Measurements from ENCODE around the gene ZBTB5. TPM values are rescaled to one million over a fixed set of nuclear protein-coding genes. Genes with fewer than 3 reads are reported as not detected.

Gene ZBTB5
- total and polyA plus RNA-seq, 2 experiments from 2014 or later: 1.8 to 8.3 TPM

DNA sequence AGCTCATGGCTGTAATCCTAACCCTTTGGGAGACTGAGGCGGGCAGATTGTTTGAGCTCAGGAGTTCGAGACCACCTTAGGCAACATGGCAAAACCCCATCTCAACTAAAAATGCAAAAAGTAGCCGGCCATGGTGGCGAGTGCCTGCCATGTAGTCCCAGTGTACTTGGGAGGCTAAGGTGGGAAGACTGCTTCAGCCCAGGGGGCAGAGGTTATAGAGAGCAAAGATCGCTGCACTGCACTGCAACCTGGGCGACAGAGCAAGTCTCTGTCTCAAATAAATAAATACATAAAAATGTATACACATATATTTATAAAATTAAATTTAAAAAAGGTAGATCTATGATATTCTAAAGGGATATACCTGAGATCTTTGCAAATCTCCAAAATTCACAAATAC is 19.4 kb downstream of the ZBTB5 start:
- Histone ChIP-seq H3F3A (ENCODE audit: insufficient read depth) (no peaks in the 10 kb centered on the region), H3K27me3 (replicated peaks; ENCODE audit: insufficient read depth) (no peaks in the 10 kb centered on the region), H4K20me1 (ENCODE audit: insufficient read depth) (no peaks in the 10 kb centered on the region), H3K4me2 (ENCODE audit: unreplicated experiment) (no peak overlapping the region), H3K9ac (no peak overlapping the region), H2AFZ (no peak overlapping the region), H3K4me1 (ENCODE audit: insufficient read depth) (no peaks in the 10 kb centered on the region), H3K27ac (no peak overlapping the region), H3K79me2 (ENCODE audit: insufficient read depth) (peaks cover 94% of the 10 kb centered on the region), H3K9me2 (ENCODE audit: insufficient read depth) (no peaks in the 10 kb centered on the region), H3K4me3 (no peak overlapping the region), H3K36me3 (ENCODE audit: low read depth) (peaks cover 12% of the 10 kb centered on the region; the same call in 1 of the 2 replicates), H3K9me3 (ENCODE audit: low read depth) (no peaks in the 10 kb centered on the region)
- no peak for TF ChIP-seq EZH2 (IDR thresholded peaks at IDR 0.05; ENCODE audit: insufficient read depth, poor library complexity, severe bottlenecking)
- 93 to 97% methylated on average over 6 of the region's 6 CpGs for WGBS, 2 experiments (ENCODE audit: low coverage in 1 of 2, low lambda C conversion rate in 2 of 2, missing lambda C conversion rate in 2 of 2)
- DNase-seq: no peak
- in situ Hi-C loops (cut with MboI): no loop called here

DNA sequence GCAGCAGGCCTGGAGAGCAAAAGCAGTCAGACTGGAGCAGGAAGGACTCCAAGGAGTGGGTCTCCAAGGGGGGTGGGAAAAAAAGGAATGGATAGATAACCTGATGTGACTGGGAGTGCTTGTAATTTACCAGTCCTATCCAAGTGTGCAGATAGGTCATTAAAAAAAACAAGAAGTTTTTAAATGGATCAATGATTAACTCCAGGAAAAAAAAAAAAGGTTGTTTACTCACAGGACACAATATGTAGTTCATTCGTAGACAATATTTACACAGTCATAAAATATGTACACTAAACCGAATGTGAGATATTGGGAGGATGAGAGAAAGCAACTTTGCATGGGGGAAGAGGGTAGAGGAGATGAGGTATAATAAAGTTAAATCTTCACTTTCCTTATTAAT is 20.4 kb downstream of the ZBTB5 start:
- Histone ChIP-seq H3K4me1 (ENCODE audit: insufficient read depth) (no peaks in the 10 kb centered on the region), H3K36me3 (ENCODE audit: low read depth) (peaks cover 19% of the 10 kb centered on the region), H3K4me2 (ENCODE audit: unreplicated experiment) (no peak overlapping the region), H3K27me3 (replicated peaks; ENCODE audit: insufficient read depth) (no peaks in the 10 kb centered on the region), H3F3A (ENCODE audit: insufficient read depth) (peaks cover under 1% of the 10 kb centered on the region; the same call in 1 of the 2 replicates), H3K4me3 (no peak overlapping the region), H3K9me2 (ENCODE audit: insufficient read depth) (no peaks in the 10 kb centered on the region), H2AFZ (no peak overlapping the region), H3K27ac (no peak overlapping the region), H3K79me2 (ENCODE audit: insufficient read depth) (peaks cover 85% of the 10 kb centered on the region), H4K20me1 (ENCODE audit: insufficient read depth) (no peaks in the 10 kb centered on the region), H3K9ac (no peak overlapping the region), H3K9me3 (ENCODE audit: low read depth) (no peaks in the 10 kb centered on the region)
- in situ Hi-C loops (cut with MboI): no loop called here
- no peak for DNase-seq
- TF ChIP-seq EZH2phosphoT487 (IDR thresholded peaks at IDR 0.05; ENCODE audit: insufficient read depth, low read depth) (no peak), EZH2 (IDR thresholded peaks at IDR 0.05; ENCODE audit: insufficient read depth, poor library complexity, severe bottlenecking) (no peak)
- 67 to 74% methylated on average over 2 of the region's 2 CpGs for WGBS, 2 experiments (ENCODE audit: low coverage in 1 of 2, low lambda C conversion rate in 2 of 2, missing lambda C conversion rate in 2 of 2)

DNA sequence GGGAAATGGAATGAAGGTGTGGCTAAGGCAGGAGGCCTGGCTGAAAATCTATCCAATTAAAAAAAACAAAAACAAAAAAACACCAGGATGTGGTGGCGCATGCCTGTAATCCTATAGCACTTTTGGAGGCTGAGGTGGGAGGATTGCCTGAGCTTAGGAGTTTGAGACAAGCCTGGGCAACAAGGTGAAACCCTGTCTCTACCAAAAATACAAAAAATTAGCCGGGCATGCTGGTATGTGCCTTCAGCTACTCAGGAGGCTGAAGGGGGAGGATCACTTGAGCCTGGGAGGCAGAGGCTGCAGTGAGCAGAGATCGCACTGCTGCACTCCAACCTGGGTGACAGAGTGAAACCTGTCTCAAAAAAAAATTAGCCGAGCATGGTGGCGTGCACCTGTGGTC is 21.7 kb downstream of the ZBTB5 start:
- H3K27ac ChIP-seq: no peak overlapping the region
- TF ChIP-seq EZH2 (IDR thresholded peaks at IDR 0.05; ENCODE audit: insufficient read depth, poor library complexity, severe bottlenecking) (no peak), EZH2phosphoT487 (IDR thresholded peaks at IDR 0.05; ENCODE audit: insufficient read depth, low read depth) (no peak)
- H3K36me3 ChIP-seq (ENCODE audit: low read depth): peaks cover 32% of the 10 kb centered on the region
- H4K20me1 ChIP-seq (ENCODE audit: insufficient read depth): no peaks in the 10 kb centered on the region
- no peak overlapping the region for H3K4me3 ChIP-seq
- in situ Hi-C loops (cut with MboI): no loop called here
- H3K9me2 ChIP-seq (ENCODE audit: insufficient read depth): no peaks in the 10 kb centered on the region
- no peaks in the 10 kb centered on the region for H3K4me1 ChIP-seq (ENCODE audit: insufficient read depth)
- H3K79me2 ChIP-seq (ENCODE audit: insufficient read depth): peaks cover 84% of the 10 kb centered on the region
- H3F3A ChIP-seq (ENCODE audit: insufficient read depth): peaks cover 14% of the 10 kb centered on the region; the same call in 1 of the 2 replicates
- H3K4me2 ChIP-seq (ENCODE audit: unreplicated experiment): no peak overlapping the region
- WGBS, 2 experiments (ENCODE audit: low coverage in 1 of 2, low lambda C conversion rate in 2 of 2, missing lambda C conversion rate in 2 of 2): 98% methylated on average over 5 of the region's 5 CpGs
- DNase-seq: no peak
- H3K27me3 ChIP-seq (replicated peaks; ENCODE audit: insufficient read depth): no peaks in the 10 kb centered on the region
- no peak overlapping the region for H3K9ac ChIP-seq
- no peaks in the 10 kb centered on the region for H3K9me3 ChIP-seq (ENCODE audit: low read depth)
- H2AFZ ChIP-seq: no peak overlapping the region

DNA sequence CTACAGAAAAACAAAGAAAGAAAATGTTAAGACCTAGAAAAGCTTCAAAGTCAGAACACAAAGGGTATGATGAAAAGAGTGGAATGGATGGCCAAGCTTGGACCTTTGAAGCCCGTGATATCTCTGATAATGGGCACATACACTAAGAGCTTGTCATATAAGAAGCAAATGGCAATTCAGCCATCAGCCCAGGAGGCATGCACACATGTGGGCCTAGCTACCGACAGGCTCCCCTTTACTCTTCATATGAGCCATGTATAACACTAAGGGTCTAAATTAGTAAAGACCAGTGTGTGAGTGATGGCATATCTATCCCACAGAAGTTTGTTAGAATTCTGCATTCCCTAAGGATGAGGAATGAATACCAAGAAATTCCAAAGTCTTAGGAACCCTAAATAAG is 22.7 kb downstream of the ZBTB5 start:
- peaks cover 84% of the 10 kb centered on the region for H3K79me2 ChIP-seq (ENCODE audit: insufficient read depth)
- H3K4me1 ChIP-seq (ENCODE audit: insufficient read depth): no peaks in the 10 kb centered on the region
- H3F3A ChIP-seq (ENCODE audit: insufficient read depth): peaks cover 14% of the 10 kb centered on the region; the same call in 1 of the 2 replicates
- H3K27me3 ChIP-seq (replicated peaks; ENCODE audit: insufficient read depth): no peaks in the 10 kb centered on the region
- no peak overlapping the region for H3K27ac ChIP-seq
- no peak overlapping the region for H2AFZ ChIP-seq
- H3K4me3 ChIP-seq: no peak overlapping the region
- H3K9me2 ChIP-seq (ENCODE audit: insufficient read depth): no peaks in the 10 kb centered on the region
- no peak overlapping the region for H3K9ac ChIP-seq
- TF ChIP-seq EZH2 (IDR thresholded peaks at IDR 0.05; ENCODE audit: insufficient read depth, poor library complexity, severe bottlenecking) (no peak), EZH2phosphoT487 (IDR thresholded peaks at IDR 0.05; ENCODE audit: insufficient read depth, low read depth) (no peak)
- no peaks in the 10 kb centered on the region for H4K20me1 ChIP-seq (ENCODE audit: insufficient read depth)
- H3K9me3 ChIP-seq (ENCODE audit: low read depth): no peaks in the 10 kb centered on the region
- DNase-seq: no peak
- 68 to 81% methylated on average over 2 of the region's 2 CpGs for WGBS, 2 experiments (ENCODE audit: low coverage in 1 of 2, low lambda C conversion rate in 2 of 2, missing lambda C conversion rate in 2 of 2)
- in situ Hi-C loops (cut with MboI): no loop called here
- peaks cover 41% of the 10 kb centered on the region for H3K36me3 ChIP-seq (ENCODE audit: low read depth)
- no peak overlapping the region for H3K4me2 ChIP-seq (ENCODE audit: unreplicated experiment)

All from GM23248 (cell line).